Sigmoid colon (tissue), 4 donors: Measurements from ENCODE around the gene CNTLN.

Experiments
- EP300 ChIP-seq, 4 donors: sonication (generic); formaldehyde crosslinking; IDR thresholded peaks; one replicate each; pipeline ENCODE4 v1.6.1; 2017; ENCODE audit warnings: antibody characterized with exemption in 4 of 4
- POLR2A ChIP-seq, 2 donors: fragments of 450-650 bp; IDR thresholded peaks; one replicate each; pipeline ENCODE4 v1.6.1; 2016; ENCODE audit warnings: antibody characterized with exemption in 2 of 2, mild to moderate bottlenecking in 2 of 2, moderate library complexity in 2 of 2
- POLR2AphosphoS5 ChIP-seq, 4 donors: sonication (generic); formaldehyde crosslinking; IDR thresholded peaks; one replicate each; pipeline ENCODE4 v1.6.1; 2017; ENCODE audit warnings: antibody characterized with exemption in 4 of 4
- TF ChIP-seq, protein P1 (sequence below), 4 experiments: fragments of 450-650 bp in 3 of 4; fragments of 200-600 bp in 1 of 4; IDR thresholded peaks; one replicate each; pipeline ENCODE4 v1.5.1; 2016 to 2019; ENCODE audit warnings: antibody characterized with exemption in 4 of 4, mild to moderate bottlenecking in 3 of 4, moderate library complexity in 2 of 4

DNA sequence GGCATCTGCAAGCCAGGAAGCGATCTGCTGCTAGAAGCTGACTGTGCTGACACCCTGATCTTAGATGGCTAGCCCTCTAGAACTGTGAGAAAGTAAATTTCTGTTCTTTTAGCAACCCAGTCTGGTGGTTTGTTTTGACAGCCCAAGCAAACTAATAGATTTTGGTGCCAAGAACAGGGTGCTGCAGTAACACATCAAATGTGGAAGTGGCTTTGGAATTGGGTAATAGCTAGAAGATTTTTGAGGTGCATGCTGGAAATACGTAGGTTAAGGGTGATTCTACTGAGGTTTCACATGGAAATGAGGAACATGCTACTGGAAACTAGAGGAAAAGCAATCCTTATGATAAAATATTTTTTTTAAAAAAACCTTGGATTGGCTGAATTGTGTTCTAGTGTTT is 290.5 kb downstream of the CNTLN start:
- TF ChIP-seq, protein P1, sequence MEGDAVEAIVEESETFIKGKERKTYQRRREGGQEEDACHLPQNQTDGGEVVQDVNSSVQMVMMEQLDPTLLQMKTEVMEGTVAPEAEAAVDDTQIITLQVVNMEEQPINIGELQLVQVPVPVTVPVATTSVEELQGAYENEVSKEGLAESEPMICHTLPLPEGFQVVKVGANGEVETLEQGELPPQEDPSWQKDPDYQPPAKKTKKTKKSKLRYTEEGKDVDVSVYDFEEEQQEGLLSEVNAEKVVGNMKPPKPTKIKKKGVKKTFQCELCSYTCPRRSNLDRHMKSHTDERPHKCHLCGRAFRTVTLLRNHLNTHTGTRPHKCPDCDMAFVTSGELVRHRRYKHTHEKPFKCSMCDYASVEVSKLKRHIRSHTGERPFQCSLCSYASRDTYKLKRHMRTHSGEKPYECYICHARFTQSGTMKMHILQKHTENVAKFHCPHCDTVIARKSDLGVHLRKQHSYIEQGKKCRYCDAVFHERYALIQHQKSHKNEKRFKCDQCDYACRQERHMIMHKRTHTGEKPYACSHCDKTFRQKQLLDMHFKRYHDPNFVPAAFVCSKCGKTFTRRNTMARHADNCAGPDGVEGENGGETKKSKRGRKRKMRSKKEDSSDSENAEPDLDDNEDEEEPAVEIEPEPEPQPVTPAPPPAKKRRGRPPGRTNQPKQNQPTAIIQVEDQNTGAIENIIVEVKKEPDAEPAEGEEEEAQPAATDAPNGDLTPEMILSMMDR (IDR thresholded peaks at IDR 0.05), result no peak
- TF ChIP-seq POLR2A (IDR thresholded peaks at IDR 0.05), result no peak
- TF ChIP-seq EP300 (IDR thresholded peaks at IDR 0.05), result no peak
- no peak for TF ChIP-seq POLR2AphosphoS5 (IDR thresholded peaks at IDR 0.05)
